ENCODE results near the gene SLC13A5. TPM values are rescaled to one million over a fixed set of nuclear protein-coding genes. Genes with fewer than 3 reads are reported as not detected.

The SLC13A5 gene
- total RNA-seq, 1 experiment from 2014 or later = 0.10 TPM

GRCh38 chr17:6639014-6639585 lies 74.1 kb downstream of the SLC13A5 start:
- no peak for DNase-seq (ENCODE audit: low spot score)

- no peak for DNase-seq (ENCODE audit: low spot score)
These were observed 74.9 kb downstream of the SLC13A5 start for GRCh38 chr17:6638046-6638908.

- no peak for DNase-seq (ENCODE audit: low spot score)
These were observed 75.7 kb downstream of the SLC13A5 start for GRCh38 chr17:6637458-6637840.

- no peak for DNase-seq (ENCODE audit: low spot score)
These were observed 76.3 kb downstream of the SLC13A5 start for GRCh38 chr17:6636616-6637457.

- DNase-seq (ENCODE audit: low spot score) = no peak
These were observed 77.1 kb downstream of the SLC13A5 start for GRCh38 chr17:6636105-6636504.

Other genes with a start within 250 kb of the SLC13A5 start
- 9.8 and 13.0 TPM in 2 replicates for gene PITPNM3, start 156.8 kb downstream of the SLC13A5 start, total RNA-seq (2014; rRNA removed; shearing (Covaris generic))
- 18.8 and 21.7 TPM in 2 replicates for gene KIAA0753, start 72.7 kb downstream of the SLC13A5 start, total RNA-seq (2014; rRNA removed; shearing (Covaris generic))
- gene TXNDC17, start 72.3 kb downstream of the SLC13A5 start, total RNA-seq (2014; rRNA removed; shearing (Covaris generic)) = 128 and 236 TPM in 2 replicates
- gene MED31, start 61.8 kb downstream of the SLC13A5 start, total RNA-seq (2014; rRNA removed; shearing (Covaris generic)) = 28.1 and 29.1 TPM in 2 replicates
- 0.24 and 0.89 TPM in 2 replicates for gene C17orf100, start 61.6 kb downstream of the SLC13A5 start, total RNA-seq (2014; rRNA removed; shearing (Covaris generic))
- not detected in 2 replicates for gene XAF1, start 42.7 kb upstream of the SLC13A5 start, total RNA-seq (2014; rRNA removed; shearing (Covaris generic))
- gene FBXO39, start 62.8 kb upstream of the SLC13A5 start, total RNA-seq (2014; rRNA removed; shearing (Covaris generic)) = 0.31 TPM in 1 of 2 replicates, not detected in the other
- not detected in 2 replicates for gene TEKT1, start 118.4 kb upstream of the SLC13A5 start, total RNA-seq (2014; rRNA removed; shearing (Covaris generic))